Mucosa of descending colon (tissue), 3 donors: ENCODE results near the gene UNC5C. TPM values are rescaled to one million over a fixed set of nuclear protein-coding genes. Genes with fewer than 3 reads are reported as not detected.

ENCODE experiments used
- ATAC-seq: fragments of 200-7000 bp; cut with Tn5 transposase; one replicate; pipeline ENCODE4 v1.9.1; 2020; ENCODE audit warnings: mild to moderate bottlenecking, moderate library complexity
- DNase-seq, 3 donors: peaks; one replicate each; pipeline ENCODE4 v3.0.0-alpha.2; 2020
- H3K36me3 ChIP-seq: fragments of 200-600 bp; one replicate; pipeline ENCODE4 v1.8.0; 2021; ENCODE audit warnings: low read depth, mild to moderate bottlenecking
- H3K4me1 ChIP-seq: fragments of 200-600 bp; one replicate; pipeline ENCODE4 v1.8.0; 2021; ENCODE audit warnings: low read depth, mild to moderate bottlenecking
- H3K4me3 ChIP-seq: fragments of 200-600 bp; one replicate; pipeline ENCODE4 v1.8.0; 2021; ENCODE audit warnings: mild to moderate bottlenecking
- H3K9me3 ChIP-seq: fragments of 200-600 bp; one replicate; pipeline ENCODE4 v1.8.0; 2021; ENCODE audit warnings: mild to moderate bottlenecking
- intact Hi-C, 2 donors: fragments of 100-400 bp; cut with DNase I in 1 of 2; cut with micrococcal nuclease in 1 of 2; formaldehyde crosslinking; loops; one replicate each; pipeline versions ENCODE4 v1.11.0 to v1.11.1; 2022; cut with DNase I, micrococcal nuclease
- total RNA-seq, 3 donors: library from RNA; stranded (reverse); fragmentation: NEBNext Ultra II Directional in 2 of 3; extraction: Animal tissue kit (Norgen Biotek cat#: 25700) in 2 of 3; gene quantifications; one replicate each; pipeline versions ENCODE4 v1.2.1 to v1.2.4, GENCODE V29; 2021 to 2023
- TF ChIP-seq, protein P1 (sequence below): fragments of 200-600 bp; IDR thresholded peaks from one replicate; pipeline ENCODE4 v1.8.0; 2022; ENCODE audit warnings: antibody characterized with exemption, mild to moderate bottlenecking
- donor health status: DM: no; HTN: no; CAD: no; lungs with moderate emphysema.
- donor health status: DM: no; HTN: no; CAD: no.
- donor health status: DM: no; HTN: yes; CAD: no.

Gene UNC5C
- total RNA-seq, 3 donors from 2014 or later = 3.1 to 7.2 (median 4.6) TPM

DNA sequence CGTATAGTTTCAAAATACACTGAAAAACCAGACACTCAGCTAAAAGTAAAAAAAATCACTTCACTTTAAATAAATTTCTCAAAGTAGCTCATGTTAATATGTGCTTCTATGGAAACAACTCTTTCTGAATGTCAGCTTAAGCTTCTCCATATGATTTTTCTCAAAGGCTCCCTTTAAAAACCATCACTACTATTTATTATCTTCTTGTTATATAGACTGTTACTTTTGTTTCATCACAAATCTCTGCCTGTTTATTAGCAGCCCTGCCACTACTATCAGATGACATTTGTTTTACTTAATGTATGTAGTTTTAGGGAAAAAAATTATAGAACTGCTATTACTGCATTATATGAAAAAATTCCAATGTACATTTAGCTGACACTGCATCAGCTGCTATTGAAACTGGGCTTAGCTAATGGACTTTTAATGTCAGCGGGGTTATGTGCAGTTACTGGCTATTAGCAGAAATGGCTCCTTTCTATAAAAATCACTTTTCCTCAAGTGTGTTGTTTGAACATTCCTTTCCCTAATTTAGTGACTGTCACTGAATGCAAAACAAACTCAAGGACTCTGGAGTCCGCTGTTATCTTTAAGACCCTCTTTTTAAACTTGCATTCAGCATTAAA lies 10.8 kb downstream of the UNC5C start:
- H3K4me3 ChIP-seq = no peak overlapping the region
- no peak for DNase-seq
- TF ChIP-seq, protein P1, sequence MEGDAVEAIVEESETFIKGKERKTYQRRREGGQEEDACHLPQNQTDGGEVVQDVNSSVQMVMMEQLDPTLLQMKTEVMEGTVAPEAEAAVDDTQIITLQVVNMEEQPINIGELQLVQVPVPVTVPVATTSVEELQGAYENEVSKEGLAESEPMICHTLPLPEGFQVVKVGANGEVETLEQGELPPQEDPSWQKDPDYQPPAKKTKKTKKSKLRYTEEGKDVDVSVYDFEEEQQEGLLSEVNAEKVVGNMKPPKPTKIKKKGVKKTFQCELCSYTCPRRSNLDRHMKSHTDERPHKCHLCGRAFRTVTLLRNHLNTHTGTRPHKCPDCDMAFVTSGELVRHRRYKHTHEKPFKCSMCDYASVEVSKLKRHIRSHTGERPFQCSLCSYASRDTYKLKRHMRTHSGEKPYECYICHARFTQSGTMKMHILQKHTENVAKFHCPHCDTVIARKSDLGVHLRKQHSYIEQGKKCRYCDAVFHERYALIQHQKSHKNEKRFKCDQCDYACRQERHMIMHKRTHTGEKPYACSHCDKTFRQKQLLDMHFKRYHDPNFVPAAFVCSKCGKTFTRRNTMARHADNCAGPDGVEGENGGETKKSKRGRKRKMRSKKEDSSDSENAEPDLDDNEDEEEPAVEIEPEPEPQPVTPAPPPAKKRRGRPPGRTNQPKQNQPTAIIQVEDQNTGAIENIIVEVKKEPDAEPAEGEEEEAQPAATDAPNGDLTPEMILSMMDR = no peak
- intact Hi-C loops = no loop called here
- ATAC-seq = no peak
- H3K36me3 ChIP-seq = no peaks in the 10 kb centered on the region
- no peaks in the 10 kb centered on the region for H3K4me1 ChIP-seq
- H3K9me3 ChIP-seq = no peaks in the 10 kb centered on the region

DNA sequence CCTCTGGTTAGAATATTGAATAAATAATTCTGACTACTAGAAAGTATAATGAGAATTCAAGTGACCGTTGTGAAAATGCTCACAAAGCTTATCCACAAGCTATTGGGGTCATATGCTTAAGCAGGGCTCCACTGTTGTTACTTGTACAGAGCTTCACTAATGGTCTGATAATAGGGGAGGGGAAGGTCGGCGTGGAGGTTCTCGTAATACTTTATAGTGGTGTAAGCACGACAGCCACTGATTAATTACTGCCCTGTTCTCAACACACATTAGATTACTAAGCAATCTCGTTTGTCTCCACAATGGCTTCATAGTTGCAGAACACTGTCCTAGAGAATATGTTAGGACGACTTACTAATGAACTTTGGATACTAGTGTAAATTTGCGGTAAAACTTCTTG lies 11.6 kb downstream of the UNC5C start:
- no peaks in the 10 kb centered on the region for H3K36me3 ChIP-seq
- DNase-seq (no peak), ATAC-seq (no peak)
- TF ChIP-seq, protein P1 = no peak
- no peaks in the 10 kb centered on the region for H3K4me1 ChIP-seq
- H3K9me3 ChIP-seq = no peaks in the 10 kb centered on the region
- H3K4me3 ChIP-seq = no peak overlapping the region
- intact Hi-C loops = no loop called here

GRCh38 chr4:95536650-95537049 lies 12.1 kb downstream of the UNC5C start:
- ATAC-seq = no peak
- TF ChIP-seq, protein P1 = no peak
- no peak for DNase-seq

GRCh38 chr4:95535180-95535579 lies 13.6 kb downstream of the UNC5C start:
- intact Hi-C loops = no loop called here
- no peak overlapping the region for H3K4me3 ChIP-seq
- no peak for DNase-seq
- ATAC-seq = no peak
- H3K36me3 ChIP-seq = no peaks in the 10 kb centered on the region
- no peaks in the 10 kb centered on the region for H3K9me3 ChIP-seq
- H3K4me1 ChIP-seq = no peaks in the 10 kb centered on the region
- TF ChIP-seq, protein P1 = no peak

More at GRCh38 chr4:95536650-95537049, 12.1 kb downstream of the UNC5C start:
- no peaks in the 10 kb centered on the region for H3K4me1 ChIP-seq
- H3K36me3 ChIP-seq = no peaks in the 10 kb centered on the region
- intact Hi-C loops = no loop called here
- H3K4me3 ChIP-seq = no peak overlapping the region
- no peaks in the 10 kb centered on the region for H3K9me3 ChIP-seq

DNA sequence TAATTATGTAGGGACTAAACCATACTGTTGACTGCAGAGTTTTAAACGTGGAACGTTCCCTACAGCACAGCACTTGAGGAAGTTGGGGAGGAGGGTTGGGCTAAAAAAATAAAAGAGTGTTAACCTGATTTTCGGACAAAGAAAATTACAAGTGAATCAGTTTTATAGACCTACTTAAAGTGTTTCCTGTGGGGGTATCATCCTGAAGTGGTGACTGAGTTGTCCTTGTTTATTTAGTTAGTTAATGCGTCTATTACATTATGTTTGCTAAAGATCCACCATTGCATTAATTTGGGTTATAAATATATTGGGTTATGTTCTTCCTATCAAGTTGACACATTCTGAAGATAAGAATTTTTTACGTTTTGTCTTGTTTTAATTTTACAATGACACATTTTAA lies 14.7 kb downstream of the UNC5C start:
- H3K4me1 ChIP-seq = no peaks in the 10 kb centered on the region
- H3K9me3 ChIP-seq = no peaks in the 10 kb centered on the region
- TF ChIP-seq, protein P1 = no peak
- H3K36me3 ChIP-seq = no peaks in the 10 kb centered on the region
- DNase-seq (no peak), ATAC-seq (no peak)
- intact Hi-C loops = no loop called here
- H3K4me3 ChIP-seq = no peak overlapping the region

DNA sequence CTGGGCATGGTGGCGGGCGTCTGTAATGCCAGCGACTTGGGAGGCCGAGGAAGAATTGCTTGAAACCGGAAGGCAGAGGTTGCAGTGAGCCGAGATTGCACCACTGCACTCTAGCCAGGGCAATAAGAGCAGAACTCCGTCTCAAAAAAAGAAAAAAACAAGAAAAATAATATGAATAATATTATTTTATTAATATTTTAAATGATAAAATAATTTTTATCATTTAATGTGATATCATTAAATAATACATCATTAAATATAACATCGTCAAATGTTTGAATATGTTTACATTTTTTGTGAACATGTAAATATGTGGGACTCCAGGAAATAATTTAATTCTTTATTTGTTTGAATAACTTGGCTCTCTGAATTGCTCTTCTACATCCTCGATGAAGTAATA lies 15.5 kb downstream of the UNC5C start:
- TF ChIP-seq, protein P1 = no peak

More for the DNA sequence above, 15.5 kb downstream of the UNC5C start:
- H3K4me3 ChIP-seq = no peak overlapping the region
- intact Hi-C loops = no loop called here
- H3K9me3 ChIP-seq = no peaks in the 10 kb centered on the region
- no peaks in the 10 kb centered on the region for H3K36me3 ChIP-seq
- DNase-seq (no peak), ATAC-seq (no peak)
- no peaks in the 10 kb centered on the region for H3K4me1 ChIP-seq
